Thyroid gland (tissue), 4 donors: ENCODE measurements around the gene ASNSD1.

Source experiments
- POLR2A ChIP-seq, 2 donors: fragments of 450-650 bp; IDR thresholded peaks; one replicate each; pipeline ENCODE4 v1.6.1; 2017; ENCODE audit warnings: antibody characterized with exemption in 2 of 2, mild to moderate bottlenecking in 2 of 2, moderate library complexity in 1 of 2
- TF ChIP-seq, protein P1 (sequence below), 6 experiments: fragments of 200-600 bp in 3 of 6; fragments of 450-650 bp in 3 of 6; sonication (generic) in 3 of 6; IDR thresholded peaks; one replicate each; pipeline ENCODE4 v1.5.1; 2016 to 2019; ENCODE audit warnings: antibody characterized with exemption in 6 of 6, mild to moderate bottlenecking in 2 of 6, inconsistent platforms in 1 of 6, moderate library complexity in 1 of 6

DNA sequence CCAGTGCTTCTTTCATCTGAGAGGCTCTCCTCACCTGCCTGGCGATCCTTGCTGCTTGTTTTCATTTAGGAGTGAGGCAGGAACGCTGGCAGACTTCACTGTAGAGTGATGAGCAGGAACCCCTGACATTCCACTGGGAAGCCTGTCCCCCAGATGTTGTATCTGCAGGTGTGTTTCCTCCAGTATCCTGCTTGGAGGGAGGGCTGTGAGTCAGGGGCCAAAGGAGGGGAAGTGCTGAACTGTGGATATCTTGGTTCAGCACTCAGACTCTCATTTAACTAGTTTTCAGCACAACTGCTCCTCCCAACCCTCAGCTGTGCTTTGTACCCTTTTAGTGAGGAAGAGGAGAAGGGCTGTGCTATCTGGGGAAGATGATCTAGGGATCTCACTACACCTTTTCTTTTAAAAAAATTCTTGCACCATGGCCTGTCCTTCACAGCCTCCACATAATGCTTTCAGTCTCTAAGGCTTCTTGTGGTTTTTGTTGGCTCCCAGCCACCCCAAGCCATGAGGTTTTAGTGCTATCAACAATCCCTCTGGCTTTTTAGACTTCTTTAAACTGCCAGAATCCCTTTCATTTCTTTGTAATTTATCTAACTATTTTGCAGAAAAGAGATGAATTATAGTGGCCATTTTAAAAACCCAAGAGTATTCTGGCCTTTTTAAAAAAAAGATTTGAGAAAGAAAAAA lies 24.4 kb downstream of the ASNSD1 start:
- TF ChIP-seq, protein P1, sequence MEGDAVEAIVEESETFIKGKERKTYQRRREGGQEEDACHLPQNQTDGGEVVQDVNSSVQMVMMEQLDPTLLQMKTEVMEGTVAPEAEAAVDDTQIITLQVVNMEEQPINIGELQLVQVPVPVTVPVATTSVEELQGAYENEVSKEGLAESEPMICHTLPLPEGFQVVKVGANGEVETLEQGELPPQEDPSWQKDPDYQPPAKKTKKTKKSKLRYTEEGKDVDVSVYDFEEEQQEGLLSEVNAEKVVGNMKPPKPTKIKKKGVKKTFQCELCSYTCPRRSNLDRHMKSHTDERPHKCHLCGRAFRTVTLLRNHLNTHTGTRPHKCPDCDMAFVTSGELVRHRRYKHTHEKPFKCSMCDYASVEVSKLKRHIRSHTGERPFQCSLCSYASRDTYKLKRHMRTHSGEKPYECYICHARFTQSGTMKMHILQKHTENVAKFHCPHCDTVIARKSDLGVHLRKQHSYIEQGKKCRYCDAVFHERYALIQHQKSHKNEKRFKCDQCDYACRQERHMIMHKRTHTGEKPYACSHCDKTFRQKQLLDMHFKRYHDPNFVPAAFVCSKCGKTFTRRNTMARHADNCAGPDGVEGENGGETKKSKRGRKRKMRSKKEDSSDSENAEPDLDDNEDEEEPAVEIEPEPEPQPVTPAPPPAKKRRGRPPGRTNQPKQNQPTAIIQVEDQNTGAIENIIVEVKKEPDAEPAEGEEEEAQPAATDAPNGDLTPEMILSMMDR (IDR thresholded peaks at IDR 0.05): no peak
- TF ChIP-seq POLR2A (IDR thresholded peaks at IDR 0.05): no peak
